Measurements from ENCODE around the gene ITPR2. TPM values are rescaled to one million over a fixed set of nuclear protein-coding genes. Genes with fewer than 3 reads are reported as not detected.

ITPR2 gene
- total RNA-seq, 1 donor from 2014 or later: 74.5 TPM

DNA sequence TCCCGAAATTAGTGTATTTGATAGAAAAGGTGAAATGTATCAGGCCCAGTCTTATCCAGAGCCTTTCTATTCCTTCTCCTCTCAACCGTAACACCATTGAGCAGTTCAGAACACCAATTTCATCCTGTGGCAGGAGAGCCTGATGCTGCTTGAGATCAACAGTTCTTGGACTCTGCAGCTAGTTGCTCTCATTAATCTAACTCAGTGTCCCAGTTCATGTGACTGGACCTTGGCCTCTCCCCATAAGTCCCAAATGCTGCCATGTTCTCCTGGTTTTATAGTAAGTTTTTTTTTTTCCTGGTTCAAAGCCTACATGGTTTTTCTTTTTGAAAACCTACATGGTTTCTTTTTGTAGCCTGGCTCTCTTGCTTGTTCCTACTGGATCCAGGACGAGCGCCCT is 293.9 kb downstream of the ITPR2 start:
- H3K27ac Mint-ChIP-seq: no peak overlapping the region
- H3K9me3 Mint-ChIP-seq: no peaks in the 10 kb centered on the region
- no peak overlapping the region for H3K4me3 Mint-ChIP-seq
- peaks cover 40% of the 10 kb centered on the region for H3K36me3 Mint-ChIP-seq (ENCODE audit: low read depth)
- ATAC-seq (ENCODE audit: low read depth): no peak
- no peaks in the 10 kb centered on the region for H3K4me1 Mint-ChIP-seq
- no peak for DNase-seq
- no peaks in the 10 kb centered on the region for H3K27me3 Mint-ChIP-seq
- intact Hi-C loops (cut with micrococcal nuclease): no loop called here
- TF ChIP-seq, protein P1, sequence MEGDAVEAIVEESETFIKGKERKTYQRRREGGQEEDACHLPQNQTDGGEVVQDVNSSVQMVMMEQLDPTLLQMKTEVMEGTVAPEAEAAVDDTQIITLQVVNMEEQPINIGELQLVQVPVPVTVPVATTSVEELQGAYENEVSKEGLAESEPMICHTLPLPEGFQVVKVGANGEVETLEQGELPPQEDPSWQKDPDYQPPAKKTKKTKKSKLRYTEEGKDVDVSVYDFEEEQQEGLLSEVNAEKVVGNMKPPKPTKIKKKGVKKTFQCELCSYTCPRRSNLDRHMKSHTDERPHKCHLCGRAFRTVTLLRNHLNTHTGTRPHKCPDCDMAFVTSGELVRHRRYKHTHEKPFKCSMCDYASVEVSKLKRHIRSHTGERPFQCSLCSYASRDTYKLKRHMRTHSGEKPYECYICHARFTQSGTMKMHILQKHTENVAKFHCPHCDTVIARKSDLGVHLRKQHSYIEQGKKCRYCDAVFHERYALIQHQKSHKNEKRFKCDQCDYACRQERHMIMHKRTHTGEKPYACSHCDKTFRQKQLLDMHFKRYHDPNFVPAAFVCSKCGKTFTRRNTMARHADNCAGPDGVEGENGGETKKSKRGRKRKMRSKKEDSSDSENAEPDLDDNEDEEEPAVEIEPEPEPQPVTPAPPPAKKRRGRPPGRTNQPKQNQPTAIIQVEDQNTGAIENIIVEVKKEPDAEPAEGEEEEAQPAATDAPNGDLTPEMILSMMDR (IDR thresholded peaks at IDR 0.05): no peak
- CTCF ChIA-PET: no interaction called here
- POLR2A ChIA-PET: no interaction called here

DNA sequence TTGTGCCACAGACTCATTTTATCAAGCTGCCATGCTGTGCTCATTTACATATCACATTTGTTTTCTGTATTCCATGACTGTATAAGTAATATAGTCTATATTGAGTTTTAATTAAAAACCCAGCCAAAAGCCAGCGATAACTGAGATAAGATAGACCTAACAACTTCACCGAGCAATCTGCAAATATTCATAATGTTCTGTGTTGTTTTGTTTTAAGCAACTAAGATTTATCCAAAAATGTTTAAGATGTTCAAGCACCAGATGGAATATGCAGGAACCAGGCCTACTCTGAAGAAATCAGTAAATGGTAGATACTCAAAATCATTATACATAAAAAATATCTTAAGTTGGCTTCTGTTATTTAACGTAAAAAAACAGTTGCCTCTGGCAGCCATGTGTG is 295.3 kb downstream of the ITPR2 start:
- Mint-ChIP-seq H3K4me3 (no peak overlapping the region), H3K4me1 (no peaks in the 10 kb centered on the region), H3K36me3 (ENCODE audit: low read depth) (peaks cover 42% of the 10 kb centered on the region), H3K27ac (no peak overlapping the region), H3K27me3 (no peaks in the 10 kb centered on the region), H3K9me3 (no peaks in the 10 kb centered on the region)
- TF ChIP-seq, protein P1 (IDR thresholded peaks at IDR 0.05): no peak
- CTCF ChIA-PET: no interaction called here
- POLR2A ChIA-PET: interaction anchor here (0.5 kb wide), 1 partner anchor 43 kb away, joined by 3 read pairs; no protein-coding TSS in a partner anchor
- ATAC-seq (ENCODE audit: low read depth) (no peak), DNase-seq (no peak)
- intact Hi-C loops (cut with micrococcal nuclease): no loop called here

DNA sequence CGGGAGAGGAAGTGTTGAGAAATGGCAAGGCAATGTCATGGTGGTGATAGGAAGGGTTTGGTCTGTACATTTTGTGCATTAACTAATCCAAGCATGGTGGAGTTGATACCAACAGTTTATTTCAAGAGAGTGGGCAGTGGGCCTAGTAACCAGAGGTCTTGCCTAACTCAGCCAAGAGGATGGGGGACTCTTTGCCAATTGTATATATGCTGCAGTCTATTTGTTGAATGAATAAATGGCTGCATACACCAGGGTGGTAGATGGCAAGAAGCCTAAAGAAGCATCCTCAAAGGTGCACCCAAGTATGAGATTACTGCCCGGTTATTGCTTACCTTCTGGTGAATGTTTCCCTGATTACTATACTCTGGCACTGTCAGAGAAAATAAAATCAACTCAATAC is 295.9 kb downstream of the ITPR2 start:
- intact Hi-C loops (cut with micrococcal nuclease): no loop called here
- Mint-ChIP-seq H3K4me1 (no peaks in the 10 kb centered on the region), H3K36me3 (ENCODE audit: low read depth) (peaks cover 42% of the 10 kb centered on the region), H3K9me3 (no peaks in the 10 kb centered on the region), H3K27ac (no peak overlapping the region), H3K4me3 (no peak overlapping the region), H3K27me3 (no peaks in the 10 kb centered on the region)
- TF ChIP-seq, protein P1 (IDR thresholded peaks at IDR 0.05): no peak
- ATAC-seq (ENCODE audit: low read depth) (no peak), DNase-seq (no peak)
- ChIA-PET CTCF (no interaction called here), POLR2A (no interaction called here)

DNA sequence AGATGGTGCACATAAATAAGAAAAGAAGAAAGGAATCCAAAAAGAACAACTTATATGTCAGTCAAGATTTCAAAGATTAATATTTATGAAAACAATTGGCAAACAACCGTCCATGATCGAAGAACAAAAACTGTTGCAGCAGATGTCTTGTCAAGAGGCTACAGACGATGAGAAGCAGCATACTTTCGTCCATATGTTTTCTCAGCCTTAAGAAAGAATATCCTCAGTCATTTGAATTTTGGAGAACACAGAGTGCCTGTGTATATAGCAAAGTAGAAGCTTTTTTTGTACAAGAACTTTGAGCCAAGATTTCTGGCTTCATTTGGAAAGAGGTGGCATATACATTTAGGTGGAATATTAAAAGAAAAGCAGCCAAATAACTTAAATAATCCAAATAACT is 297.2 kb downstream of the ITPR2 start:
- intact Hi-C loops (cut with micrococcal nuclease): no loop called here
- Mint-ChIP-seq H3K4me1 (no peaks in the 10 kb centered on the region), H3K4me3 (no peak overlapping the region), H3K27ac (no peak overlapping the region), H3K27me3 (no peaks in the 10 kb centered on the region), H3K36me3 (ENCODE audit: low read depth) (peaks cover 40% of the 10 kb centered on the region), H3K9me3 (no peaks in the 10 kb centered on the region)
- DNase-seq (no peak), ATAC-seq (ENCODE audit: low read depth) (no peak)
- TF ChIP-seq, protein P1 (IDR thresholded peaks at IDR 0.05): no peak
- POLR2A ChIA-PET: no interaction called here
- CTCF ChIA-PET: no interaction called here

DNA sequence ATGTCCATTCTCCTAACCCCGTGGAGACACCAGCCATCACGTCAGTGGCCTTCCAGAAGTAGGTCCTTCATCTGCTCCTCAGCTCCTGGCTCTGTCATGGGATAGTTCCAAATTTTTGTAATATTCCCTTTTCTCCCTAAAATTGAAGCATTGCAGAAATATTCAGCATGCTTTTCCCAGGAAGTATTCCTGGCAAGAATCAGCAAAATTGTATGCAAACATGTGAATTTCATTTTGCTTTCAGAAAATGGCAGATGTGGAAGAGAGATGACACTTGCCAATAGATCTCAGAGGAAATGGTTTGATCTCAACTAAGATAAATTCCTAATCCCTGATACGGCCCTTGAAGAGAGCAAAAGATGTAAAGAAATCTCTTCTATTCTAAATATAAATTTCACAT is 298.9 kb downstream of the ITPR2 start:
- intact Hi-C loops (cut with micrococcal nuclease): no loop called here
- Mint-ChIP-seq H3K27me3 (no peaks in the 10 kb centered on the region), H3K27ac (no peak overlapping the region), H3K4me1 (no peaks in the 10 kb centered on the region), H3K36me3 (ENCODE audit: low read depth) (peaks cover 33% of the 10 kb centered on the region), H3K4me3 (no peak overlapping the region), H3K9me3 (no peaks in the 10 kb centered on the region)
- ChIA-PET CTCF (no interaction called here), POLR2A (no interaction called here)
- DNase-seq: no peak
- ATAC-seq (ENCODE audit: low read depth): no peak
- TF ChIP-seq, protein P1 (IDR thresholded peaks at IDR 0.05): no peak

Data from activated B cell treated with CpG ODN at 0.5 μM for 24 hours (primary cell).